Caco-2 (cell line): ENCODE measurements around the gene CENPX. TPM values are rescaled to one million over a fixed set of nuclear protein-coding genes. Genes with fewer than 3 reads are reported as not detected.

Experiments used
- BruUV-seq: library from RNA; stranded (reverse); fragments of 400-500 nt; replicated peaks from 2 replicates; lab custom pipeline; 2021; lab: Mats Ljungman, UMichigan
- CTCF ChIA-PET: fragments of 300-600 bp; sonication (Branson Sonifier 250); formaldehyde crosslinking; loops from one replicate; lab custom pipeline; 2022; ENCODE audit warnings: antibody characterized with exemption; lab: Charles Lee
- POLR2A ChIA-PET: fragments of 300-600 bp; sonication (Branson Sonifier 250); formaldehyde crosslinking; loops from one replicate; lab custom pipeline; 2022; ENCODE audit warnings: antibody characterized with exemption; lab: Charles Lee
- DNase-seq, 2 experiments: peaks; one replicate each; pipeline versions ENCODE4 v3.0.0 to v3.0.0-alpha.2; 2020 to 2022
- H3K27me3 ChIP-seq: replicated peaks from 2 replicates; pipeline ENCODE4 v1.6.0; 2011; ENCODE audit warnings: low read length; ENCODE audit not compliant: control insufficient read depth, insufficient read depth
- H3K36me3 ChIP-seq: 2 replicates; pipeline ENCODE4 v1.5.1; 2011; ENCODE audit warnings: low read length; ENCODE audit not compliant: control insufficient read depth, insufficient read depth
- H3K4me1 ChIP-seq: fragments of 250-450 bp; sonication (Bioruptor Pico); 2 replicates; pipeline ENCODE4 v1.5.1; 2020; ENCODE audit warnings: mild to moderate bottlenecking
- H3K4me3 ChIP-seq: 2 replicates; pipeline ENCODE4 v1.5.1; 2011; ENCODE audit warnings: low read depth, mild to moderate bottlenecking, control low read depth, low read length
- H3K9me3 ChIP-seq: fragments of 250-450 bp; sonication (Bioruptor Pico); 2 replicates; pipeline ENCODE4 v1.5.1; 2020; ENCODE audit warnings: mild to moderate bottlenecking, moderate library complexity
- H3K27ac Mint-ChIP-seq: one replicate; pipeline ENCODE4 v1.8.0; 2022; ENCODE audit warnings: mixed read lengths; ENCODE audit not compliant: unreplicated experiment
- H3K27me3 Mint-ChIP-seq: one replicate; pipeline ENCODE4 v1.8.0; 2022; ENCODE audit warnings: mixed read lengths; ENCODE audit not compliant: insufficient read depth, unreplicated experiment
- H3K36me3 Mint-ChIP-seq: one replicate; pipeline ENCODE4 v1.8.0; 2022; ENCODE audit warnings: mild to moderate bottlenecking, mixed read lengths; ENCODE audit not compliant: insufficient read depth, unreplicated experiment
- H3K4me1 Mint-ChIP-seq: one replicate; pipeline ENCODE4 v1.8.0; 2022; ENCODE audit warnings: low read depth, mixed read lengths; ENCODE audit not compliant: unreplicated experiment
- H3K4me3 Mint-ChIP-seq: one replicate; pipeline ENCODE4 v1.8.0; 2022; ENCODE audit warnings: mild to moderate bottlenecking, moderate library complexity, mixed read lengths; ENCODE audit not compliant: unreplicated experiment
- H3K9me3 Mint-ChIP-seq: one replicate; pipeline ENCODE4 v1.8.0; 2022; ENCODE audit warnings: mixed read lengths; ENCODE audit not compliant: unreplicated experiment
- intact Hi-C: fragments of 100-400 bp; cut with micrococcal nuclease; formaldehyde crosslinking; loops from one replicate; pipeline ENCODE4 v1.10.0; 2022; ENCODE audit not compliant: unreplicated experiment
- total RNA-seq: library from RNA; stranded (reverse); gene quantifications from 2 replicates; pipeline ENCODE4 v1.2.3, GENCODE V29; 2022
- TF ChIP-seq, protein P1 (sequence below), 2 experiments: fragments of 200-600 bp in 1 of 2; IDR thresholded peaks; 1 replicate in 1 of 2; 2 replicates in 1 of 2; pipeline versions ENCODE4 v1.5.1 to v1.8.0; 2011 to 2022; ENCODE audit warnings: antibody characterized with exemption in 1 of 2, control low read depth in 1 of 2, inconsistent platforms in 1 of 2, low read depth in 1 of 2, low read length in 1 of 2, mild to moderate bottlenecking in 1 of 2, moderate library complexity in 1 of 2; ENCODE audit not compliant: insufficient read depth in 1 of 2, severe bottlenecking in 1 of 2, unreplicated experiment in 1 of 2

Gene CENPX
- total RNA-seq, 1 experiment from 2014 or later, result 85.3 TPM

DNA sequence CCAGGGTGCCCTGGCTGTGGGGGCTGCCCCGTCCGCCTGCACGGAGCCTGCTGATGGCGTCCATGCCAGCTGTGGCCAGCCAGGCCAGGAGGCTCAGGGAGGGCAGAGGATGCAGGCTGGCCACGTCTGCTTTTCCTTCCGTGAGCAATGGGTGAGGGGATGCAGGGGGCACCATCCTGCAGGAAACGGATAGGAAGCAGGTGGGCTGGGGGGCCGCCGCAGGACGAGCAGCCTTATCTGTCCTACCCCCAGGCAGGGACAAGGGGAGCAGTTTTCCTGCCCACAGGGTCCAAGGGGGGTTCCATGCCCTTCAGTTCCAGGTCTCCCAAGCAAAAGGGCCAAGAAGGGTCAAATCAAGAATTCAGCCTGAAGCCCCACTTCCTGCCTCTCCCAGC is 36.2 kb upstream of the CENPX start:
- Histone ChIP-seq H3K27me3 (no peaks in the 10 kb centered on the region), H3K9me3 (no peaks in the 10 kb centered on the region), H3K4me1 (no peaks in the 10 kb centered on the region), H3K4me3 (no peak overlapping the region), H3K36me3 (peaks cover 3% of the 10 kb centered on the region)
- no peaks in the 10 kb centered on the region for H3K27me3 Mint-ChIP-seq
- intact Hi-C loops, result no loop called here
- H3K36me3 Mint-ChIP-seq, result peaks cover 74% of the 10 kb centered on the region
- no TSS peak for BruUV-seq
- H3K4me3 Mint-ChIP-seq, result no peak overlapping the region
- no peaks in the 10 kb centered on the region for H3K4me1 Mint-ChIP-seq
- POLR2A ChIA-PET, result no interaction called here
- TF ChIP-seq, protein P1, sequence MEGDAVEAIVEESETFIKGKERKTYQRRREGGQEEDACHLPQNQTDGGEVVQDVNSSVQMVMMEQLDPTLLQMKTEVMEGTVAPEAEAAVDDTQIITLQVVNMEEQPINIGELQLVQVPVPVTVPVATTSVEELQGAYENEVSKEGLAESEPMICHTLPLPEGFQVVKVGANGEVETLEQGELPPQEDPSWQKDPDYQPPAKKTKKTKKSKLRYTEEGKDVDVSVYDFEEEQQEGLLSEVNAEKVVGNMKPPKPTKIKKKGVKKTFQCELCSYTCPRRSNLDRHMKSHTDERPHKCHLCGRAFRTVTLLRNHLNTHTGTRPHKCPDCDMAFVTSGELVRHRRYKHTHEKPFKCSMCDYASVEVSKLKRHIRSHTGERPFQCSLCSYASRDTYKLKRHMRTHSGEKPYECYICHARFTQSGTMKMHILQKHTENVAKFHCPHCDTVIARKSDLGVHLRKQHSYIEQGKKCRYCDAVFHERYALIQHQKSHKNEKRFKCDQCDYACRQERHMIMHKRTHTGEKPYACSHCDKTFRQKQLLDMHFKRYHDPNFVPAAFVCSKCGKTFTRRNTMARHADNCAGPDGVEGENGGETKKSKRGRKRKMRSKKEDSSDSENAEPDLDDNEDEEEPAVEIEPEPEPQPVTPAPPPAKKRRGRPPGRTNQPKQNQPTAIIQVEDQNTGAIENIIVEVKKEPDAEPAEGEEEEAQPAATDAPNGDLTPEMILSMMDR (IDR thresholded peaks at IDR 0.05; ENCODE audit: insufficient read depth in 1 of 2, low read depth in 1 of 2, low read length in 1 of 2, severe bottlenecking in 1 of 2, unreplicated experiment in 1 of 2), result no peak
- no peaks in the 10 kb centered on the region for H3K9me3 Mint-ChIP-seq
- no peak overlapping the region for H3K27ac Mint-ChIP-seq
- no peak for DNase-seq
- CTCF ChIA-PET, result no interaction called here

DNA sequence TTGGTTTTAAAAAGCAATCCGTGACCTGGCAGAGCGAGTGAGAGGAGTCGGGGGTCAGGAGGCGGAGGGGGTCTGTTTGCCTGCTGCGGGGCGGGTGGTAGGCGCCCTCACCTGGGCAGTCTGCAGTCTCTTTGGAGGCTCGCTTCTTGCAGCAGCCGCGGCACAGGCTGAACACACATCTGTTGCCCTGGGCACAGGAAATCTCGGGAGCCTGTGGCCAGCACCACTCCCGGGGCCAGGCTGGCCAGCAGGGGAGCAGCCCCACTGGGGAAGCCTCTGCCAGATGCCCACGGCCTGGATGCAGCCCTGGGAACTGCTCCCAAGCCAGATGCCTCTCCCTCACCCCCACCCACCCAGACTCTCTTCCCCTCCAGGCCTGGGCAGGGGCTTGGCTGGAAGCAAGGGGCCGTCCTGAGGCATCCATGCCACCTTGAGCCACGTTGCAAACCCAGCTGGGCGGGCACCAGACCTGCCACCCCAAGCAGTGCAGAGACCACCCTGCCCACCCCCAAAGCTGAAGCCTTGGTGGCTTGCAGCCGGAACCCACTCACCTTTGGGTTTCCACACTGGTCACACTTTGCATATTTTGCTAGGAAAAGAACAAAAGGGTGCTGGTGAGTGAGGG is 35.7 kb upstream of the CENPX start:
- Mint-ChIP-seq H3K4me1 (no peaks in the 10 kb centered on the region), H3K27me3 (no peaks in the 10 kb centered on the region), H3K4me3 (no peak overlapping the region), H3K9me3 (no peaks in the 10 kb centered on the region), H3K27ac (no peak overlapping the region), H3K36me3 (peaks cover 74% of the 10 kb centered on the region)
- TF ChIP-seq, protein P1 (IDR thresholded peaks at IDR 0.05; ENCODE audit: insufficient read depth in 1 of 2, low read depth in 1 of 2, low read length in 1 of 2, severe bottlenecking in 1 of 2, unreplicated experiment in 1 of 2), result no peak
- Histone ChIP-seq H3K36me3 (peaks cover 1% of the 10 kb centered on the region; the same call in 1 of the 2 replicates), H3K27me3 (no peaks in the 10 kb centered on the region), H3K4me1 (no peaks in the 10 kb centered on the region), H3K9me3 (no peaks in the 10 kb centered on the region), H3K4me3 (no peak overlapping the region)
- no peak for DNase-seq
- POLR2A ChIA-PET, result no interaction called here
- CTCF ChIA-PET, result no interaction called here
- no TSS peak for BruUV-seq
- intact Hi-C loops, result no loop called here

DNA sequence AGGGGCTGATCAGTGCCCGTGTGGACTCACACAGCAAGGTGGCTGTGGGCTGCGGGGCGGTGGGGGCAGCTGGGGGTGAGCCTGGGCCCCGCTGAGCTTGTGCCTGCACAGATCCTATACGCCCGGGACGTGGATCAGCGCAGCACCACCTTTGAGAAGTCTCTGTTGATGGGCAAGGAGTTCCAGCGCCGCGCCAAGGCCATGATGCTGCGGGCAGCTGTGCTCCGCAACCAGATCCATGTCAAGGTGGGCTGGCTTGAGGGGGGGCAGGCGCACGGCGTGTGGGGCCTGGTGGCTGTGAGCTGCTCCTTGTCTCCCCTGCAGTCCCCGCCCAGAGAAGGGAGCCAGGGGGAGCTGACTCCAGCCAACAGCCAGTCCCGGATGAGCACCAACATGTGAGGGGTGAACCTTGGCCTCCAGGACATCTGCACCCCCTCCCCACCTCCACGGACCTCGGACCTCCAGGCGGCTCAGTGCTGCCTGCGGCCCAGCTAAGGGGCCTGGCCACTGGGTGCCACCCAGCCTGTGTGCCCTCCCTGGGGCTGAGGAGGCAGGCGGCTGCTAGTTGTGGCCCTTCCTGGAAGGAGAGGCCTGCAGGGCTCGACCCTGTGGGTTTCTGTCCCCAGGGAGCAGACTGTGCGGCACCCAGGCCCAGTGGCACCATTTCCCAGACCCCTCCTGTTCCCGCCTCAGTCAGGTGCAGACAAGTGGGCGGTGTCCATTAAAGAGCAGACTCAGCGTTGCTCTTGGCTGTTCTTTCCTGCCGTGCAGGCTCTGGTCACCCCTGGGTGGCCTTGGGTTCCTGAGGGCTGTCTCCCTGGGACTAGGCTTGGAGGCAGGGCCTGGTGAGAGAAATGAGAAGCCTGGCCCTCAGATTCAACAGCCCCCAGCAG is 34.3 kb upstream of the CENPX start:
- Mint-ChIP-seq H3K36me3 (peaks cover 71% of the 10 kb centered on the region), H3K9me3 (no peaks in the 10 kb centered on the region), H3K27ac (peak overlapping the region; percentile 29), H3K27me3 (no peaks in the 10 kb centered on the region), H3K4me1 (no peaks in the 10 kb centered on the region), H3K4me3 (no peak overlapping the region)
- no peak for DNase-seq
- Histone ChIP-seq H3K9me3 (no peaks in the 10 kb centered on the region), H3K27me3 (no peaks in the 10 kb centered on the region), H3K4me3 (no peak overlapping the region), H3K36me3 (peaks cover 1% of the 10 kb centered on the region; the same call in 1 of the 2 replicates), H3K4me1 (no peaks in the 10 kb centered on the region; the same call in 1 of the 2 replicates)
- intact Hi-C loops, result no loop called here
- POLR2A ChIA-PET, result no interaction called here
- TF ChIP-seq, protein P1 (IDR thresholded peaks at IDR 0.05; ENCODE audit: insufficient read depth in 1 of 2, low read depth in 1 of 2, low read length in 1 of 2, severe bottlenecking in 1 of 2, unreplicated experiment in 1 of 2), result no peak
- BruUV-seq, result TSS peak; percentile 54
- CTCF ChIA-PET, result interaction anchor here (1.1 kb wide), 1 partner anchor 19 kb away, joined by 3 read pairs; the partner anchor contains the start of gene DCXR
